ENCODE data around the gene GLIS1. TPM values are rescaled to one million over a fixed set of nuclear protein-coding genes. Genes with fewer than 3 reads are reported as not detected.
"Not testable (repeated sequence)": the region's sequence is repeated elsewhere in the genome, so short reads cannot be mapped to it uniquely, and the experiment has no call there.

Gene GLIS1
- total RNA-seq, 1 experiment from 2014 or later = 0.28 TPM

GRCh38 chr1:53648516-53648915 lies 90.4 kb downstream of the GLIS1 start:
- Histone ChIP-seq H3K56ac (ENCODE audit: insufficient read length, low read depth, low read length) (no peak overlapping the region), H3K18ac (ENCODE audit: insufficient read length, low read depth, low read length) (no peak overlapping the region), H2BK20ac (ENCODE audit: low read depth, low read length, poor library complexity, severe bottlenecking) (no peak overlapping the region), H3K4ac (ENCODE audit: low read depth, low read length) (no peak overlapping the region), H4K5ac (ENCODE audit: insufficient read length, low read depth, low read length) (no peak overlapping the region), H3K4me1 (ENCODE audit: insufficient read depth, low read length) (0 out of 2 replicates have a peak, but pooled peaks cover 3% of the 10 kb centered on the region), H2BK12ac (ENCODE audit: insufficient read length, low read depth, low read length) (no peak overlapping the region), H3K27ac (ENCODE audit: insufficient read length, low read depth, low read length) (no peak overlapping the region), H3K14ac (ENCODE audit: insufficient read depth, low read length) (no peak overlapping the region), H2AFZ (ENCODE audit: low read length) (no peak overlapping the region), H2BK15ac (ENCODE audit: low read depth, low read length) (no peak overlapping the region), H3K79me2 (ENCODE audit: insufficient read depth, low read length) (no peaks in the 10 kb centered on the region), H3K27me3 (ENCODE audit: insufficient read depth, low read length) (no peaks in the 10 kb centered on the region), H4K91ac (ENCODE audit: insufficient read length, low read depth, low read length) (no peak overlapping the region), H3K4me2 (ENCODE audit: insufficient read depth, insufficient read length, low read length) (no peak overlapping the region), H3T11ph (ENCODE audit: low read length) (no peak overlapping the region), H3K23ac (ENCODE audit: insufficient read length, low read depth, low read length) (no peak overlapping the region), H3K79me1 (ENCODE audit: insufficient read depth, low read depth, low read length, poor library complexity, severe bottlenecking) (no peaks in the 10 kb centered on the region), H2BK120ac (ENCODE audit: low read depth, low read length, poor library complexity, severe bottlenecking) (no peak overlapping the region), H3K23me2 (ENCODE audit: insufficient read length, low read depth, low read length, poor library complexity, severe bottlenecking) (no peaks in the 10 kb centered on the region), H2AK5ac (ENCODE audit: insufficient read length, low read length) (no peak overlapping the region), H3K9me3 (ENCODE audit: control insufficient read depth, low read depth, low read length) (no peaks in the 10 kb centered on the region), H2BK5ac (ENCODE audit: insufficient read length, low read length) (no peak overlapping the region), H4K8ac (replicated peaks; ENCODE audit: insufficient read length, low read depth, low read length) (no peak overlapping the region), H4K20me1 (ENCODE audit: control insufficient read depth, insufficient read depth, insufficient read length) (no peaks in the 10 kb centered on the region), H3K9ac (ENCODE audit: extremely low read depth, insufficient read length, low read length) (no peak overlapping the region)
- H3K27ac Mint-ChIP-seq = 0 out of 7 replicates have a peak overlapping the region, but pooled peaks of 1 of the 3 experiments have one; percentile 2
- no peaks in the 10 kb centered on the region for H3K36me3 Mint-ChIP-seq (ENCODE audit: insufficient read depth in 1 of 3, low read depth in 3 of 3)
- DNase-seq = no peak
- no peak for TF ChIP-seq CTCF (conservative IDR thresholded peaks at IDR 0.05)
- H3K27me3 Mint-ChIP-seq (ENCODE audit: low read depth) = peaks cover 13% of the 10 kb centered on the region
- H3K4me1 Mint-ChIP-seq = peaks cover 12 to 14% of the 10 kb centered on the region in 2 experiments
- no CpG with 5 or more reads among the region's 7 CpGs for WGBS (ENCODE audit: extremely low coverage, insufficient read length, low lambda C conversion rate)
- H3K9me3 Mint-ChIP-seq = no peaks in the 10 kb centered on the region
- H3K4me3 Mint-ChIP-seq = no peak overlapping the region

DNA sequence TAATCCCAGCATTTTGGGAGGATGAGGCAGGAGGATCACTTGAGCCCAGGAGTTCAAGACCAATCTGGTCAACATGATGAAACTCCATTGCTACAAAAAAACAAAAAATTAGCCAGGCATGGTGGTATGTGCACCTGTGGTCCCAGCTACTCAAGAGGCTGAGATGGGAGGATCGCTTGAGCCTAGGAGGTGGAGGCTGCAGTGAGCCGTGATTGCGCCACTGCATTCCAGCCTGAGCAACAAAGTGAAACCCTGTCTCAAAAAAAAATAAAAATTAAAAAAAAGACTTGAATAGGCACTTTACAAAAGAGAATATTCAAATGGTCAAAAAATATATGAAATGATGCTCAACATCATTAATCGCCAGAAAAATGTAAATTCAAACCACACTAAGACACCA lies 91.0 kb downstream of the GLIS1 start:
- H3T11ph ChIP-seq (ENCODE audit: low read length); H3K27me3 Mint-ChIP-seq (ENCODE audit: low read depth); H3K4ac ChIP-seq (ENCODE audit: low read depth, low read length); H3K23ac ChIP-seq (ENCODE audit: insufficient read length, low read depth, low read length); H2BK120ac ChIP-seq (ENCODE audit: low read depth, low read length, poor library complexity, severe bottlenecking); H3K4me1 Mint-ChIP-seq; H4K91ac ChIP-seq (ENCODE audit: insufficient read length, low read depth, low read length); H3K9me3 Mint-ChIP-seq; H4K8ac ChIP-seq (replicated peaks; ENCODE audit: insufficient read length, low read depth, low read length); H3K79me2 ChIP-seq (ENCODE audit: insufficient read depth, low read length); H3K9me3 ChIP-seq (ENCODE audit: control insufficient read depth, low read depth, low read length); DNase-seq; H2AK5ac ChIP-seq (ENCODE audit: insufficient read length, low read length); H3K14ac ChIP-seq (ENCODE audit: insufficient read depth, low read length); H4K5ac ChIP-seq (ENCODE audit: insufficient read length, low read depth, low read length); H3K4me2 ChIP-seq (ENCODE audit: insufficient read depth, insufficient read length, low read length); H4K20me1 ChIP-seq (ENCODE audit: control insufficient read depth, insufficient read depth, insufficient read length); H3K56ac ChIP-seq (ENCODE audit: insufficient read length, low read depth, low read length); H3K4me3 Mint-ChIP-seq; H2BK12ac ChIP-seq (ENCODE audit: insufficient read length, low read depth, low read length); H3K18ac ChIP-seq (ENCODE audit: insufficient read length, low read depth, low read length); H3K36me3 Mint-ChIP-seq (ENCODE audit: insufficient read depth in 1 of 3, low read depth in 3 of 3); H3K9ac ChIP-seq (ENCODE audit: extremely low read depth, insufficient read length, low read length); H2AFZ ChIP-seq (ENCODE audit: low read length); H3K27me3 ChIP-seq (ENCODE audit: insufficient read depth, low read length); H3K27ac ChIP-seq (ENCODE audit: insufficient read length, low read depth, low read length); H3K79me1 ChIP-seq (ENCODE audit: insufficient read depth, low read depth, low read length, poor library complexity, severe bottlenecking); H3K27ac Mint-ChIP-seq; H2BK5ac ChIP-seq (ENCODE audit: insufficient read length, low read length); H3K4me1 ChIP-seq (ENCODE audit: insufficient read depth, low read length); H2BK15ac ChIP-seq (ENCODE audit: low read depth, low read length); H3K23me2 ChIP-seq (ENCODE audit: insufficient read length, low read depth, low read length, poor library complexity, severe bottlenecking); H2BK20ac ChIP-seq (ENCODE audit: low read depth, low read length, poor library complexity, severe bottlenecking): not testable (repeated sequence)
- WGBS (ENCODE audit: extremely low coverage, insufficient read length, low lambda C conversion rate) = no CpG with 5 or more reads among the region's 4 CpGs
